ENCODE results near the gene FBXL20.

Gene FBXL20

DNA sequence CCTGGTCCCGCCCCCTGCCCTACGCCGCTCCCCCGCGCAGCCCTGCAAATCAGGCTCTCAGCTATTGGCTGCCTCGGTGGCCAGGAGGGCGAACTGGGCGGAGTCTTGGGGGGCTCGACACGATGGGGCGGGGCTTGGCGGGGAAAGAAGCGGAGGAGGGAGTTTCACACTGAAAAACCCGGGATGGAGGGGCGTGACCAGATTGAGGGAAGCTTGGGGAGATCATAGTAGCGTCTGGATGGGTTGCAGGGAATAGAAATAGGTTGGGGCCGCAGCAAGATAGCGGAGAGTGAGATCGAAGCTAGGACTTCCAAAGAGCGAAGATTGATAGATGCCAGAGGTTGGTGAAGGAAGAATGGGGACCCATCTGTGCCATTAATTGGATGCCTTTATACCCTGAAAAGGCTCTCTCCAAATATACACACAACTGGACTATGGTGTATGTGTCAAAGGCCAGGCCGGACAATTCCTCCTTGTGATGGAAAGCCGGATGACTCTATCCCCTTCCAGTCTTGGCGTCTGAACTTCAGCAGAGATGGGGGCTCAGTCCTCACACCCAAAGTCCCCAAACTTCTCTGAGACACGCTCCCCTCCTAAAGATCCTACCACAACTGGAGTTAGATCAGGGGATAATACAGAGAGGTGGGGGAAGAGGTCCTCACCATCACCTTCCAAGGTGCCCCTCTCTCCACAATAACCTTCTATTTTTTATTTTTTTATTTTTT, 175.3 kb downstream of the FBXL20 start:
- CTCF ChIA-PET: interaction anchor here (1.0 to 1.6 kb wide), 3 partner anchors 12 to 19 kb away, joined by 3 to 8 read pairs (median 3); no protein-coding TSS in a partner anchor
- Mint-ChIP-seq H3K27ac (no peak overlapping the region), H3K4me3 (peak overlapping the region; percentile 66), H3K36me3 (no peaks in the 10 kb centered on the region), H3K4me1 (peaks cover 16% of the 10 kb centered on the region), H3K27me3 (peaks cover 89% of the 10 kb centered on the region), H3K9me3 (no peaks in the 10 kb centered on the region)
- peak; percentile 54 for DNase-seq

DNA sequence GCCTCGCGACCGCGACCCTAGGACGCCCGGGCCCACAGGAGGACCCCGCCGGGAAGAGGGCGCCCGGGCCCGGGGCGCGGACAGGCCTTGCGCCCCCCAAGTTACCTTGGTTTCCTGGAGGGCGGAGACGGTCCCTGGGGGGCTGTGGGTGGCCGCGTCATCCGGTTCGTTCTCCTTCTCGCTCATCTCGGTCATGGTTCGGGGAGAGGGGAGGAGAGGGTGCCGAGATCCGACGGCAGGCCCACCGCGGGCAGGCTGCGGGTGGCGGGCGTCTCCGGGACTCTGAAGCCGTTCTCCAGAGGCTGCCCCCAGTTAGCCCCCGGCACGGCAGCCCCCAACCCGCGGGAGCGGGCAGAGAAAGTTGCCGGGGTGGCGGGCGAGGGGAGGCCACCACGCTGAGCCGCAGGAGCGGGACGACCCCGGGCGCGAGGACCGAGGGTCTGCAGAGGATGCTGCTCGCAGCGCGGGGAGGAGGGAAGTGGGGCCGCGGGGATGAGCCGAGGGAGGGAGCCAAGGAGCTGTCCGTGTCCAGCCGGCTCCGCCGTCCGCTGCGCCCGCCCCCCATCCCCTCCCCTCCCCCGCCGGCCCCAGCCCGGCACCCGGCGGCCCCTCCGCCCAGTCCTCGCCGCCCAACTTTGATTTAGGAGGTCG, 176.0 kb downstream of the FBXL20 start, which contains the start of gene STAC2:
TSS of gene STAC2 (minus strand) at position 638 of the 651 bp plus-strand sequence. CDS start at position 195, 443 bp downstream.
- H3K9me3 Mint-ChIP-seq: no peaks in the 10 kb centered on the region
- H3K36me3 Mint-ChIP-seq: no peaks in the 10 kb centered on the region
- CTCF ChIA-PET: interaction anchor here (1.0 to 1.2 kb wide), 2 partner anchors 17 to 19 kb away, joined by 3 read pairs; no protein-coding TSS in a partner anchor
- peaks cover 83% of the 10 kb centered on the region for H3K27me3 Mint-ChIP-seq
- no peak for DNase-seq
- no peak within 1 kb of the TSS for H3K27ac Mint-ChIP-seq
- peak within 1 kb of the TSS; percentile 66 for H3K4me3 Mint-ChIP-seq
- peaks cover 16% of the 10 kb centered on the region for H3K4me1 Mint-ChIP-seq

DNA sequence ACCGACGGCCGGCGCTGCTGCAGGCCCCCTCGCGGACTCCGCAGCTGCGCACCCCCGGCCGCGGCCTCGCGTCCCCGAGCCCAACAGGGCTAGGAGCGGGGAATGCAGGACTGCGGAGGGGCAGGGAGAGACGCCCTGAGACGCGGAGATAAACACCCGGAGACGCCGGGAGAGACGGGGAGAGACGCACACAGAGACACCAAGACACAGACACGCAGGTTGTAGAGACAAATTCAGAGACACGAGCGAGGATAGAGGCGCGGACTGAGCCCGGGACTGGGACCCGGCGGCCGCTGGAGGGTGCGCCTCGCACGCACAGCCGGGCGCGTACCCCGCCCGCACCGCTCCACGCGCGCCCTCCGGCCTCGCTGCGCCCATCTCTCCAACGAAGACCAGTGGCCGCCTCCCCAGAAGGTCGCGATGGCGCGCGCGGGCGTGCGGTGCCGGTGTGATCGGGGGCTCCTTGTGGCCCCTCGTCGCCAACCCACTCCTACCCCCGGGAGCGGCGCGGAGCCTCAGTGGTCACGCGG, 176.6 kb downstream of the FBXL20 start:
- CTCF ChIA-PET: no interaction called here
- Mint-ChIP-seq H3K4me3 (peak overlapping the region; percentile 61), H3K27ac (no peak overlapping the region), H3K4me1 (peaks cover 16% of the 10 kb centered on the region), H3K36me3 (no peaks in the 10 kb centered on the region), H3K9me3 (no peaks in the 10 kb centered on the region), H3K27me3 (peaks cover 88% of the 10 kb centered on the region)
- no peak for DNase-seq

DNA sequence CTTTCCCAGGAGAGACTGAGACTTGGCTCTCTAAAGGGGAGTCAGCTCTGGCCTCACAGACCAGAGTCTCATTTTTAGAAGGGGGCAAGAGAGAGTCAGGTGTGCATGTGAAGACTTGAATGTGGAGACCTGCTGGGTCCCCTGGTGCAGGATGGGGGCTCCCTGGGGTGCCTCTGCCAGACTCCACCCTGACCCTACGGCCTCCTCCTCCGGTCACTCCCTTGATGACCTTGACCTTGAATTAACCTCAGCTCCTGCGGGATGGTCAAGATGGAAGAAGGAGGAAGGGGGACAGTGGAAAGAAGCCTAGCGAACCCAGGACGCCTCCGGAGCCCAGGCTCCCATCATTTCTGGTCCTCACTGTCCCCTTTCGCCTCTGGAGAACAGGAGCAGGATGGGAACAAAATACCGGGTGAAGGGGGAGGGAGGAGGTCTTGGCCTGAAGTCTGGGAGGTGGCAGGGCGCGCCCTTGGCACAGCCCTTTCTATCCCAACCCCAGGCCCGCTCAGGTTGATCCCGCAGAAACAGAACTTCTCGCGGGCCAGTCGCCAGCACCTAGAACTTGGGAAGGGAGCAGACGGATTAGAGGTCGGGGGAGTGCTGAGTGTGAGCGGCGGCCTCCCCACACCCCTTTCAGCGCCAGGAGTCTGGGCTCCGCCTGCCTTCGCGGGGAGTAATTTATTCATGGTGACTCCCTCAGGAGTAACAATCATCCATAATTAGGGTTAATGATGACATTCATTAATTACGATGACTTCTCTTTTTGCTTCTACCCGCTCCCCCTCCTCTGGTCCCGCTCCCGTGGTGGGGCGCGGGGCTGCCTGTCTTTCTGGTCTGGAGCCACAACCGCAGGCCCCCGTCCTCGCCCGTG, 177.3 kb downstream of the FBXL20 start:
- Mint-ChIP-seq H3K4me3 (no peak overlapping the region), H3K27ac (no peak overlapping the region), H3K4me1 (peaks cover 16% of the 10 kb centered on the region), H3K9me3 (no peaks in the 10 kb centered on the region), H3K27me3 (peaks cover 88% of the 10 kb centered on the region), H3K36me3 (no peaks in the 10 kb centered on the region)
- CTCF ChIA-PET: interaction anchor here (1.5 to 3.3 kb wide), 2 partner anchors 9 to 13 kb away, joined by 7 to 14 read pairs; no protein-coding TSS in a partner anchor
- no peak for DNase-seq

DNA sequence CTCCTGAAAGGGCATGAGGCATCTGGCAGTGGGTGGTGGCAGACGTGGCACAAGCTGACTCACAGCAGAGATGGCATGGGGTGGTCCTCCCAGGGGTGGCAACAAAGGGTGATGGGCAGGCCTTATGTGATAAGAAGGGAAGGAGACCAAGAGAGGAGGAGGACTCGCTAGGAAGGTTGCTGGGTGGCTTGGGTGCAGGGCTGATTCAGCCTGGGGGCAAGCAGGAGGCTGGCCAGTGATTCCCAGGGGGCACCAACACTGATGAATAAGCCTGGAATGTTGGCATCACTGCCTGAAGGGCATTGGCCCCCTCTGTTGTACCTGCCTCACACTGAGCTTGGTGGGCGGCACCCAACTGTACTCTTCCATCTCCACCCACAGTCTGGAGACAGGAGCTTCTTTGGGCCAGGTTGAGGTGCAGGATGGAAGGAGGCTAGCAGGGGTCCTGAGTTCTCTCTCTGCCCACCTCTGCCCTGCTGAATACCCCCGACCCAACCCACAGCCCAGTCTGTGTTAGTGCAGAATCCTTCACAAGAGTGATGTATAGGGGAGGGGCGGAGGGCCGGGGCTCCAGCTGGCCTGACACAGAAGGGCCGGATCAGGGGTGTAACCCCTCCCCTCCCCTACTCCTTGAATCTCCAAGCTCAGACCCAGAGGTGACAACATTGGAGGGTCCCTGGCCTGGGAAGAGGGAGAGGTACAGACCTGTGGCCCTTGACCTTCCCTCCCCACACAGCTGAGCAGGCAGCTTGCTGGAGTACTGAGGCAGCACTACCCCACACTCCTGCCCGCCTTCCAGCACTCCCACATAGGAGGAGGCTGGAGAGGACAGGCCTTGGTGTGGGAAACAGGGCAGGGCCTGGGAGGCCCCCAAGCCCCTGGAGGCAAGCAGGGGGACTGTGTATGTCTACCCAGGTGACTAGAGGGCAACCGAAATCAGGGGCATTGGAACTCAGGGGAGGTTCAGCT, 178.3 kb downstream of the FBXL20 start:
- Mint-ChIP-seq H3K36me3 (no peaks in the 10 kb centered on the region), H3K9me3 (no peaks in the 10 kb centered on the region), H3K27ac (no peak overlapping the region), H3K27me3 (peaks cover 90% of the 10 kb centered on the region), H3K4me1 (peaks cover 16% of the 10 kb centered on the region), H3K4me3 (no peak overlapping the region)
- DNase-seq: no peak
- CTCF ChIA-PET: interaction anchor here (1.5 to 3.3 kb wide), 2 partner anchors 10 to 13 kb away, joined by 7 to 14 read pairs; no protein-coding TSS in a partner anchor

DNA sequence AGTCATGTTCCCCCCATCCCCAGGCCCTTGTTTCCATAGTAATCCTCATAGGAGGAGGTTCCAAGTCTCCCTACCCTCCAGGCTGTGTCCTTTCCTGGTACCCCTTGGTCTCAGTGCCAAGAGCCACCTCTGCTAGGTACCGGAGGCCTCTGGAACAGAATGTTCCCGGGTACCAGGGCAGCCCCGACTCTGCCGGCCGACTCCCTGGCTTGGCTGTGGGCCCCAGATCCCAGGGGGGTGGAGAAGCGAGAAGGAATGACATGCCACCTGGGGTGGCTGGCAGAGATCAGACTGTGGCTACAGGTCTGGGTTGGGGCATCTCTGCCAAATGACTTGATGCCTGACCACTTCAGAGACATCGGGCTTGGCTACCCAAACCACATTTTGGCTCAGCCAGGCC, 179.3 kb downstream of the FBXL20 start:
- peaks cover 90% of the 10 kb centered on the region for H3K27me3 Mint-ChIP-seq
- H3K36me3 Mint-ChIP-seq: no peaks in the 10 kb centered on the region
- H3K4me1 Mint-ChIP-seq: peaks cover 16% of the 10 kb centered on the region
- H3K4me3 Mint-ChIP-seq: no peak overlapping the region
- DNase-seq: no peak
- H3K9me3 Mint-ChIP-seq: no peaks in the 10 kb centered on the region
- no peak overlapping the region for H3K27ac Mint-ChIP-seq
- CTCF ChIA-PET: interaction anchor here (1.3 to 3.3 kb wide), 2 partner anchors 14 to 47 kb away, joined by 5 to 14 read pairs; no protein-coding TSS in a partner anchor

DNA sequence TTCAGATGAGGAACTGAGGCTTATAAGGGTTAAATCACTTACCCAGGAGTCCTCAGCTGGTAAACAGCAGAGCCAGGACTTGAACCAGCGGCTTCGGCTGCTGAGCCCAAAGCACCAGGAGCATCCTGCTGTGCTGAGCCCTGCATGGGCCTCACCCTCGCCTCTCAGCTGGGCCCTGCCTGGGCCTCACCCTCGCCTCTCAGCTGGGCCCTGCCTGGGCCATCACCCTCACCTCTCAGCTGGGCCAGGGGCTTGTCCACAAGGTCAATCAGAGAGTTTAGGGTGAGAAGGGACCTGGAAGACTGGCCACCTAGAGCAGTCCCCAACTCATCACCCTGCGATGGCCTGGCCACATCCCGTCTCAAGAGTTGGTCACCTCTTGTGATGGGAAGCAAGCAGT, 179.9 kb downstream of the FBXL20 start:
- Mint-ChIP-seq H3K9me3 (no peaks in the 10 kb centered on the region), H3K4me3 (no peak overlapping the region), H3K4me1 (peaks cover 16% of the 10 kb centered on the region), H3K36me3 (no peaks in the 10 kb centered on the region), H3K27ac (no peak overlapping the region), H3K27me3 (peaks cover 90% of the 10 kb centered on the region)
- no peak for DNase-seq
- CTCF ChIA-PET: interaction anchor here (1.3 to 3.3 kb wide), 2 partner anchors 15 to 46 kb away, joined by 5 to 14 read pairs; no protein-coding TSS in a partner anchor

DNA sequence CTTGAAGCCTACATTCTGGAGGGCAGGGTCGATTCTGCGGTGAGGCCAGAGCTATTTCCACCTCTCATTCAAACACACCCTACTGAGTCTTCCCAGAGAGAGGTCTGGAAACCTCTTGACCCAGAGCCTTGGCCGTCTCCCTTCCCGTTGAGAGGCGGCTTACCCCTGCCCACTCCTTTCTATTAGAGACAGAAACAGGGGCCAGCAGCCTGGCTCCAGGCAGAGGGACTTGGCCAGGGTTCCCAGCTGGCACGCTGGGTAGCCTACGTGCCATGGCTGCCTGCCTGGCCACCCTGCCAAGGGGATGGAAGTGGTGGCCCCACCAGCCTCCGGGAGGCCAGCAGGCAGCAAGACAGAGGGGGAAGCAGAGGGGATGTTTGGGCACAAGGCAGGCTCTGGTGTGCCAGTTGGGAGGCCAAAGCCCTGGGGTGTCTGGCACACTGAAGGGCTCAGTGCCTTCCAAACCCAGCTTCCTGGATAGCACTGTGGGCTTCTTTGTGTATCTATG, 181.7 kb downstream of the FBXL20 start:
- H3K4me1 Mint-ChIP-seq: peaks cover 8% of the 10 kb centered on the region
- DNase-seq: no peak
- H3K27me3 Mint-ChIP-seq: peaks cover 88% of the 10 kb centered on the region
- H3K27ac Mint-ChIP-seq: no peak overlapping the region
- H3K4me3 Mint-ChIP-seq: no peak overlapping the region
- no peaks in the 10 kb centered on the region for H3K36me3 Mint-ChIP-seq
- H3K9me3 Mint-ChIP-seq: no peaks in the 10 kb centered on the region
- CTCF ChIA-PET: interaction anchor here (1.2 kb wide), 1 partner anchor 20 kb away, joined by 5 read pairs; no protein-coding TSS in a partner anchor

DNA sequence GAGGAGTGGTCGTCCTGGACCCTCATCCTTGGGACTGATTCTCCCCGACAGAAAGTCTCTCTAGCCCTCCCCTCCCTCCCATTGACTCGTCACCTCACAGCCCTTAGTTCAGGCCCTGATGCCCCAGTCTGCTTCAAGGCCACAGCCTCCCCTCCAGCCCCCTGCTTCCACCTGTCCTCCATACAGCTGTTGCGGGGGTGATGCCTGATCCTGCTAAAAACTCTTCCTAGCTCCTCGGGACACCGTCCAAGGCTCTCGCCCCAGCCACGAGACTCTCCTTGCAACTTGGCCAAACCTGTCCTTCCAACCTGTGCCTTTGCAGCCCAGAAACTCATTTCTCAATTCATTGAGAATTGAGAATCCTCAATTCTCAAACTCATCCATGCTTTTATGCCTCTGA, 182.5 kb downstream of the FBXL20 start:
- no peaks in the 10 kb centered on the region for H3K9me3 Mint-ChIP-seq
- H3K4me3 Mint-ChIP-seq: no peak overlapping the region
- CTCF ChIA-PET: interaction anchor here (1.2 to 1.9 kb wide), 2 partner anchors 12 to 21 kb away, joined by 5 to 11 read pairs; no protein-coding TSS in a partner anchor

DNA sequence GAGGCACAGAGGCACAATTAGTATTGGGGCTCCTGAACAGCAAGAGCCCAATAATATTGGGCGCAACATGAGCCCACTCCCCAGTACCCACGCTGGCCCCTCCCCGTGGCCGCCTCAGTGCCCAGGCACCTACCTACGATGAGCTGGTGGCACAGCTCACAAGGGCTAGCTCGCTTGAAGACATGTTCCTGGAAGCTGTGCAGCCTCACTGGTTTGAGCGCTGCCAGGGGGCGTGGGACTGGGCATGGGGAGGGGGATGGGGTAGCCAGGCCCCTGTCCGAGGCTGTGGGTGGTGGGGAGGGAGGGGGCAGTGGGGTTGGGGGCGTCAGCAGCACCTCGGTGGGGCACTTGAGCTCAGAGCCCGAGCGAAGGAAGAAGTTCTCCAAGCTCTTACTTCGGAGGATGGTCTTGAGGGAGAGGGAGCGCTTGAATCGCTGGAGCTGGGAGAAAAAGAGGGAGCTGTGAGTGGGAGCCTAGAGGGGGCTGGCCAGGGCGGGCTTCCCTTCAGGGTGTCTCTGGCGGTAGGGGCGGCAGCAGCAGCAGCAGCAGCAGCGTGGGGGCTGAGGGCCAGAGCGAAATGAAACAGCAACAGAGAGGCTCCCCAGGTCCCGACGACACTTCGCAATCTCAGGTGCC, 183.6 kb downstream of the FBXL20 start:
- H3K27me3 Mint-ChIP-seq: peaks cover 86% of the 10 kb centered on the region
- CTCF ChIA-PET: interaction anchor here (0.8 to 1.9 kb wide), 7 partner anchors 11 to 53 kb away, joined by 3 to 11 read pairs (median 5); partner anchors contain the start of gene RPL19
- H3K4me1 Mint-ChIP-seq: no peaks in the 10 kb centered on the region
- no peak overlapping the region for H3K27ac Mint-ChIP-seq
- H3K4me3 Mint-ChIP-seq: no peak overlapping the region
- no peaks in the 10 kb centered on the region for H3K36me3 Mint-ChIP-seq
- no peak for DNase-seq
- no peaks in the 10 kb centered on the region for H3K9me3 Mint-ChIP-seq

More for the DNA sequence above, 182.5 kb downstream of the FBXL20 start:
- H3K4me1 Mint-ChIP-seq: peaks cover 3% of the 10 kb centered on the region
- no peak overlapping the region for H3K27ac Mint-ChIP-seq
- peaks cover 88% of the 10 kb centered on the region for H3K27me3 Mint-ChIP-seq
- DNase-seq: no peak
- H3K36me3 Mint-ChIP-seq: no peaks in the 10 kb centered on the region

DNA sequence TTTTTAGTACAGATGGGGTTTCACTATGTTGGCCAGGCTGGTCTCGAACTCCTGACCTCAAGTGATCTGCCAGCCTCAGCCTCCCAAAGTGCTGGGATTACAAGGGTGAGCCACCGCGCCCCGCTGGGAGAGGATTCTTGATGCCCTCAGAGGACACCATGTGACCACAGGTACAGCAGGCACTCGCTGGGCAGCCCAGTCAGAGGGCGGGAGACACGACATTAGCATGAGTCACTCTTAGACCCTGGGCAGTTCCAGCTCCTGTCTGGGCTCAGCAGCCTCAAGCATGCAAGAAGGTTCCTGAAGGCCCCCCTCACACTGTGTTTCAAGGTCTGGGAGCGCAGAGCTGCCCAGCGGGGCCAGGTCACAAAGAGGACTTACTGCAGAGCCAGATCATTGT, 187.6 kb downstream of the FBXL20 start:
- Mint-ChIP-seq H3K27me3 (peaks cover 96% of the 10 kb centered on the region), H3K9me3 (no peaks in the 10 kb centered on the region), H3K36me3 (no peaks in the 10 kb centered on the region), H3K4me1 (peaks cover 11% of the 10 kb centered on the region), H3K27ac (no peak overlapping the region), H3K4me3 (no peak overlapping the region)
- CTCF ChIA-PET: interaction anchor here (1.0 to 1.9 kb wide), 2 partner anchors 17 to 22 kb away, joined by 3 to 6 read pairs; no protein-coding TSS in a partner anchor
- DNase-seq: no peak

DNA sequence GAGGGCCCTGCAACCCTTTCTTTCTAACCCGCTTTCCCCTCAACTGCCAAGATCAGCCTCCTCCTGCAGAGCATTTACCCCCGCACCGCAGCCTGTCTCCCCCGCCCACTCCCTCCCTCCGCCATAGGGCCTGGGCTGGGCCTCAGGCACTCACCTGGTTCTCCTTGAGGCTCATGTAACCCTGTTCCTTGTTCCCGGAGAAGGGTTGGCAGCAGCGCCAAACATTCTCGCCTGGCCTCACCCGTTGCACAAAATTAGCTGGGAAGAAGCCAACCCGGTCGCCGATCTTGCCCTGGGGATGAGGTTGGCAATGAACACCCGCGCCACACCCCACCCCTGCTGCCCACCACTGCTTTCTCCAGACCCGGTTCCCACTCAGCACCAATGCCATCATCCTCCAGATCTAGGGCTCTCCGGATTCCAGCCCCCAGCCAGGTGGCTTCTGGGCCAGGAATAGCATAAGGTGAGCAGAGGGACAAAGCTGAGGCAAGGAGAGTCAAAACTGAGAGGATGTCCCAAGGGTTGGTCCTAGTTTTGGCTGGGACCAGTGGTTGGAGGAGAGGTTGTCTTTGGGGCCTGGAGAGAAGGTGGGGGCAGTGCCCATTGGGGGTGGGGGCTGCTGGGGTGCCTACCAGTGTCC, 188.5 kb downstream of the FBXL20 start:
- Mint-ChIP-seq H3K27ac (no peak overlapping the region), H3K4me3 (no peak overlapping the region), H3K4me1 (peaks cover 19% of the 10 kb centered on the region), H3K27me3 (peaks cover 96% of the 10 kb centered on the region), H3K36me3 (no peaks in the 10 kb centered on the region), H3K9me3 (no peaks in the 10 kb centered on the region)
- CTCF ChIA-PET: interaction anchor here (1.3 kb wide), 1 partner anchor 23 kb away, joined by 5 read pairs; no protein-coding TSS in a partner anchor
- DNase-seq: no peak

Data from activated naive CD4-positive, alpha-beta T cell treated with anti-CD3 and anti-CD28 coated beads, Interleukin-2, amount 10 ng/mL, durations not matched to agents 7 days and 5 days (primary cell).